Activated CD8-positive, alpha-beta T cell treated with anti-CD3 and anti-CD28 coated beads for 36 hours (primary cell): ENCODE results near the gene CNGA3. TPM values are rescaled to one million over a fixed set of nuclear protein-coding genes. Genes with fewer than 3 reads are reported as not detected.

Experiments used
- ATAC-seq: fragments of 200-7000 bp; cut with Tn5 transposase; one replicate; pipeline ENCODE4 v1.10.0; 2021; ENCODE audit warnings: mild to moderate bottlenecking, moderate library complexity
- CTCF ChIA-PET: fragments of 350-600 bp; sonication (Branson Sonifier 250); formaldehyde crosslinking; loops from one replicate; lab custom pipeline; 2021; ENCODE audit warnings: antibody characterized with exemption; lab: Charles Lee
- POLR2A ChIA-PET: fragments of 350-600 bp; sonication (Branson Sonifier 250); formaldehyde crosslinking; loops from one replicate; lab custom pipeline; 2021; ENCODE audit warnings: antibody characterized with exemption; lab: Charles Lee
- DNase-seq: peaks from one replicate; pipeline ENCODE4 v3.0.0-alpha.2; 2020
- H3K27ac Mint-ChIP-seq: one replicate; pipeline ENCODE4 v1.8.0; 2021; ENCODE audit warnings: mild to moderate bottlenecking, mixed read lengths
- H3K27me3 Mint-ChIP-seq: one replicate; pipeline ENCODE4 v1.8.0; 2021; ENCODE audit warnings: mixed read lengths
- H3K36me3 Mint-ChIP-seq: one replicate; pipeline ENCODE4 v1.8.0; 2021; ENCODE audit warnings: low read depth, mixed read lengths
- H3K4me1 Mint-ChIP-seq: one replicate; pipeline ENCODE4 v1.8.0; 2021; ENCODE audit warnings: low read depth, mixed read lengths
- H3K4me3 Mint-ChIP-seq: one replicate; pipeline ENCODE4 v1.8.0; 2021; ENCODE audit warnings: mild to moderate bottlenecking, moderate library complexity, mixed read lengths
- H3K9me3 Mint-ChIP-seq: one replicate; pipeline ENCODE4 v1.8.0; 2021; ENCODE audit warnings: mixed read lengths
- CTCF ChIP-seq: fragments of 200-600 bp; IDR thresholded peaks from one replicate; pipeline ENCODE4 v1.8.0; 2022; ENCODE audit warnings: antibody characterized with exemption, mild to moderate bottlenecking
- intact Hi-C: fragments of 100-400 bp; cut with micrococcal nuclease; formaldehyde crosslinking; loops from one replicate; pipeline ENCODE4 v1.10.0; 2022
- total RNA-seq, 2 experiments: library from RNA; stranded (reverse); gene quantifications; one replicate each; pipeline ENCODE4 v1.2.3, GENCODE V29; 2021

CNGA3 gene
- total RNA-seq, 2 experiments from 2014 or later: not detected

- no peak for ATAC-seq
- ChIA-PET POLR2A (interaction anchor here (0.7 to 1.1 kb wide), 2 partner anchors 100 to 210 kb away, joined by 3 read pairs; no protein-coding TSS in a partner anchor), CTCF (interaction anchor here (0.9 kb wide), 1 partner anchor 13 kb away, joined by 3 read pairs; no protein-coding TSS in a partner anchor)
- intact Hi-C loops: no loop called here
- no peaks in the 10 kb centered on the region for H3K9me3 Mint-ChIP-seq
- no peak overlapping the region for H3K4me3 Mint-ChIP-seq
- TF ChIP-seq CTCF: no peak
- peaks cover 14% of the 10 kb centered on the region for H3K27me3 Mint-ChIP-seq
- no peaks in the 10 kb centered on the region for H3K4me1 Mint-ChIP-seq
- DNase-seq: no peak
- no peak overlapping the region for H3K27ac Mint-ChIP-seq
- no peaks in the 10 kb centered on the region for H3K36me3 Mint-ChIP-seq
Measured at GRCh38 chr2:98399140-98399539, 52.9 kb downstream of the CNGA3 start.

GRCh38 chr2:98403878-98404277, 57.6 kb downstream of the CNGA3 start:
- no peaks in the 10 kb centered on the region for H3K9me3 Mint-ChIP-seq
- H3K27me3 Mint-ChIP-seq: peaks cover 9% of the 10 kb centered on the region
- POLR2A ChIA-PET: no interaction called here
- no peaks in the 10 kb centered on the region for H3K4me1 Mint-ChIP-seq
- DNase-seq: no peak
- no peak for TF ChIP-seq CTCF
- no peaks in the 10 kb centered on the region for H3K36me3 Mint-ChIP-seq
- no peak overlapping the region for H3K27ac Mint-ChIP-seq
- no peak for ATAC-seq
- intact Hi-C loops: no loop called here
- no peak overlapping the region for H3K4me3 Mint-ChIP-seq
- CTCF ChIA-PET: interaction anchor here (1.4 kb wide), 1 partner anchor 114 kb away, joined by 4 read pairs; no protein-coding TSS in a partner anchor

- Mint-ChIP-seq H3K27me3 (peaks cover 9% of the 10 kb centered on the region), H3K4me1 (no peaks in the 10 kb centered on the region), H3K27ac (no peak overlapping the region), H3K4me3 (no peak overlapping the region), H3K36me3 (no peaks in the 10 kb centered on the region), H3K9me3 (no peaks in the 10 kb centered on the region)
- no peak for ATAC-seq
- no peak for TF ChIP-seq CTCF
- CTCF ChIA-PET: interaction anchor here (1.4 kb wide), 1 partner anchor 114 kb away, joined by 4 read pairs; no protein-coding TSS in a partner anchor
- intact Hi-C loops: no loop called here
- no peak for DNase-seq
- POLR2A ChIA-PET: no interaction called here
Measured at GRCh38 chr2:98404556-98405250, 58.4 kb downstream of the CNGA3 start.

GRCh38 chr2:98405301-98405700, 59.0 kb downstream of the CNGA3 start:
- Mint-ChIP-seq H3K4me3 (no peak overlapping the region), H3K4me1 (no peaks in the 10 kb centered on the region), H3K27ac (no peak overlapping the region), H3K27me3 (peaks cover 7% of the 10 kb centered on the region), H3K9me3 (no peaks in the 10 kb centered on the region), H3K36me3 (no peaks in the 10 kb centered on the region)
- ATAC-seq (no peak), DNase-seq (no peak)
- intact Hi-C loops: no loop called here
- TF ChIP-seq CTCF: no peak
- ChIA-PET POLR2A (no interaction called here), CTCF (interaction anchor here (1.5 kb wide), 1 partner anchor 10 kb away, joined by 3 read pairs; no protein-coding TSS in a partner anchor)

GRCh38 chr2:98408155-98408554, 61.9 kb downstream of the CNGA3 start:
- ChIA-PET POLR2A (no interaction called here), CTCF (interaction anchor here (1.1 to 1.2 kb wide), 2 partner anchors 23 to 79 kb away, joined by 3 to 4 read pairs; no protein-coding TSS in a partner anchor)
- no peak for DNase-seq
- Mint-ChIP-seq H3K36me3 (no peaks in the 10 kb centered on the region), H3K27me3 (peaks cover 5% of the 10 kb centered on the region), H3K27ac (no peak overlapping the region), H3K4me1 (peaks cover 6% of the 10 kb centered on the region), H3K4me3 (no peak overlapping the region), H3K9me3 (no peaks in the 10 kb centered on the region)
- no peak for ATAC-seq
- intact Hi-C loops: no loop called here
- no peak for TF ChIP-seq CTCF
